ENCODE data around the gene ZNF451. TPM values are rescaled to one million over a fixed set of nuclear protein-coding genes. Genes with fewer than 3 reads are reported as not detected.

ZNF451 gene
- total RNA-seq, 5 donors from 2014 or later (not counting 1 experiment from before 2014, with no cell fraction given), result 68.0 to 124 (median 78.1) TPM

DNA sequence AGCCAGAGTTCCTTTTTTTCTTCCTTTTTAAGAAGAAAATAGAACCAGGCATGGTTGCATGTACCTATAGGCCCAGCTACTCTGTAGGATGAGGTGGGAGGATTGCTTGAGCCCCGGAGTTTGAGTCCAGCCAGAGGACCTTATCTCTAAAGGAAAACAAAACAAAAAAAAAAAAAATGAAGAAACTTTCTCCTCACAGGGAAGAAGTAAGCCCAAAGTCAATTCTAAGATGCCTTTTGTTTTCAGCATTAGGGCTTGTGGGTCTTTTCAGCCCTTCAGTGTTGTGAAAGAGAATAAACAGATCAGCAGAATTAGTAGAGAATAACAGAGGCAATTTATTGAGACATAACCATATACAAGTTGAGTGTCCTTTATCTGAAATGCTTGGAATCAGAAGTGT lies 26.8 kb downstream of the ZNF451 start:
- Mint-ChIP-seq H3K27ac (no peak overlapping the region), H3K9me3 (peaks cover 0 to 4% (median 0%) of the 10 kb centered on the region in 3 donors), H3K36me3 (peaks cover 31% of the 10 kb centered on the region), H3K27me3 (no peaks in the 10 kb centered on the region), H3K4me1 (peaks cover 35 to 46% (median 37%) of the 10 kb centered on the region in 3 donors), H3K4me3 (no peak overlapping the region)
- CTCF ChIA-PET, result interaction anchor here in 1 of 2 donors (0.8 kb wide), 1 partner anchor 9 kb away, joined by 4 read pairs; no protein-coding TSS in a partner anchor
- ATAC-seq (replicated peaks in 1 of 4), result no peak
- POLR2A ChIA-PET, result interaction anchor here in 1 of 2 donors (0.9 kb wide), 1 partner anchor 21 kb away, joined by 3 read pairs; no protein-coding TSS in a partner anchor
- Histone ChIP-seq H3K27me3 (replicated peaks in 1 of 2; ENCODE audit: control insufficient read depth in 2 of 2, extremely low read depth in 1 of 2, insufficient read depth in 2 of 2, low read length in 1 of 2) (no peaks in the 10 kb centered on the region), H3K36me3 (ENCODE audit: control insufficient read depth in 2 of 2, extremely low read depth in 1 of 2, insufficient read depth in 1 of 2, low read length in 1 of 2) (no peaks in the 10 kb centered on the region), H3K4me1 (ENCODE audit: control insufficient read depth in 1 of 2, extremely low read depth in 1 of 2, insufficient read depth in 2 of 2, low read length in 2 of 2) (no peaks in the 10 kb centered on the region), H3K27ac (ENCODE audit: low read length) (no peak overlapping the region), H3K9me3 (no peaks in the 10 kb centered on the region), H3K4me3 (ENCODE audit: control insufficient read depth in 1 of 2, extremely low read depth in 1 of 2, low read length in 1 of 2) (no peak overlapping the region)
- no peak for DNase-seq
- no CpG with 5 or more reads among the region's 1 CpG for WGBS (ENCODE audit: insufficient coverage)

DNA sequence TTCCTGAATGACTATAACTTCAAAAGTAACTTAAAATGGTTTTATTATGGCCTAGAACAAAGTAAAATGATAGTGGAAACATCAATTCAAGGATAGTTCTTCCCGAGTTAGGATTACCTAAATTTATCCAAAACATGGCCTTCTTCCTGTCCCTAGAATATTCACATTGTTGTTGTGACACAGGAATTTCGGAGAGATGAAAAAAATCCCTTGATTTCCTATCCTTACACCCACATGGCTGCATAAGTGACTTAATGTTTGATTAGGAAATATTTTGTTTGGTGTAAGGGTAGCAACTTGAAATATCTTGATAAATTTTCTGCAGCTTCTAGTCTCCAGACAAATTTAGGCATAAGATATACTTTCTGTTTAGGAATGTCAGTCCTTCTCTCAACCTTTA lies 27.8 kb downstream of the ZNF451 start:
- DNase-seq (no peak), ATAC-seq (replicated peaks in 1 of 4) (no peak)
- Mint-ChIP-seq H3K27me3 (no peaks in the 10 kb centered on the region), H3K4me1 (peaks cover 31 to 37% (median 32%) of the 10 kb centered on the region in 3 donors), H3K36me3 (peaks cover 36% of the 10 kb centered on the region), H3K9me3 (peaks cover 0 to 11% (median 0%) of the 10 kb centered on the region in 3 donors), H3K27ac (no peak overlapping the region), H3K4me3 (no peak overlapping the region)
- H3K27ac ChIP-seq (ENCODE audit: low read length), result no peak overlapping the region
- WGBS (ENCODE audit: insufficient coverage), result no CpG with 5 or more reads among the region's 2 CpGs
- H3K27me3 ChIP-seq (replicated peaks in 1 of 2; ENCODE audit: control insufficient read depth in 2 of 2, extremely low read depth in 1 of 2, insufficient read depth in 2 of 2, low read length in 1 of 2), result no peaks in the 10 kb centered on the region
- no peaks in the 10 kb centered on the region for H3K4me1 ChIP-seq (ENCODE audit: control insufficient read depth in 1 of 2, extremely low read depth in 1 of 2, insufficient read depth in 2 of 2, low read length in 2 of 2)
- ChIA-PET CTCF (interaction anchor here in 1 of 2 donors (0.8 kb wide), 1 partner anchor 8 kb away, joined by 4 read pairs; no protein-coding TSS in a partner anchor), POLR2A (interaction anchor here (0.6 kb wide), 3 partner anchors 15 to 71 kb away, joined by 3 read pairs; partner anchors contain the start of gene KIAA1586 (in 1 of the 2))
- no peaks in the 10 kb centered on the region for H3K36me3 ChIP-seq (ENCODE audit: control insufficient read depth in 2 of 2, extremely low read depth in 1 of 2, insufficient read depth in 1 of 2, low read length in 1 of 2)
- H3K4me3 ChIP-seq (ENCODE audit: control insufficient read depth in 1 of 2, extremely low read depth in 1 of 2, low read length in 1 of 2), result no peak overlapping the region
- no peaks in the 10 kb centered on the region for H3K9me3 ChIP-seq

DNA sequence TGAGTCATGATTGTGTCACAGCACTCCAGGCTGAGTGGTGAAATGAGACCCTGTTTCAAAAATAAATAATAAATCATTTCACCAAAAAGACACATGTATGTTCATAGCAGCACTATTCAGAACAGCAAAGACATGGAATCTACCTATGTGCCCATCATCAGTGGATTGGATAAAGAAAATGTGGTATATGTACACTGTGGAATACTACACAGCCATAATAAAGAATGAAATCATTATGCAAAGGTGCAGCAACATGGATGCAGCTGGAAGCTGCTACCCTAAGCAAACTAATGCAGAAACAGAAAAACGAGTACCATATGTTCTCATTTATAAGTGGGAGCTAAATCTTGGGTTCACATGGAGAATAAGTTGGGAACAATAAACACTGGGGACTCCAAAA lies 33.1 kb downstream of the ZNF451 start:
- Histone ChIP-seq H3K27me3 (replicated peaks in 1 of 2; ENCODE audit: control insufficient read depth in 2 of 2, extremely low read depth in 1 of 2, insufficient read depth in 2 of 2, low read length in 1 of 2) (no peaks in the 10 kb centered on the region), H3K36me3 (ENCODE audit: control insufficient read depth in 2 of 2, extremely low read depth in 1 of 2, insufficient read depth in 1 of 2, low read length in 1 of 2) (no peaks in the 10 kb centered on the region), H3K4me3 (ENCODE audit: control insufficient read depth in 1 of 2, extremely low read depth in 1 of 2, low read length in 1 of 2) (no peak overlapping the region), H3K9me3 (no peaks in the 10 kb centered on the region), H3K4me1 (ENCODE audit: control insufficient read depth in 1 of 2, extremely low read depth in 1 of 2, insufficient read depth in 2 of 2, low read length in 2 of 2) (no peaks in the 10 kb centered on the region), H3K27ac (ENCODE audit: low read length) (no peak overlapping the region)
- DNase-seq (no peak), ATAC-seq (replicated peaks in 1 of 4) (no peak)
- CTCF ChIA-PET, result interaction anchor here in 1 of 2 donors (0.9 kb wide), 1 partner anchor 200 kb away, joined by 3 read pairs; no protein-coding TSS in a partner anchor
- no peaks in the 10 kb centered on the region for H3K27me3 Mint-ChIP-seq
- peaks cover 17 to 22% (median 19%) of the 10 kb centered on the region in 3 donors for H3K4me1 Mint-ChIP-seq
- no peak overlapping the region for H3K4me3 Mint-ChIP-seq
- POLR2A ChIA-PET, result no interaction called here
- WGBS (ENCODE audit: insufficient coverage), result no CpG with 5 or more reads among the region's 1 CpG
- H3K36me3 Mint-ChIP-seq, result peaks cover 52% of the 10 kb centered on the region
- no peak overlapping the region for H3K27ac Mint-ChIP-seq
- peaks cover 0 to 11% (median 0%) of the 10 kb centered on the region in 3 donors for H3K9me3 Mint-ChIP-seq

DNA sequence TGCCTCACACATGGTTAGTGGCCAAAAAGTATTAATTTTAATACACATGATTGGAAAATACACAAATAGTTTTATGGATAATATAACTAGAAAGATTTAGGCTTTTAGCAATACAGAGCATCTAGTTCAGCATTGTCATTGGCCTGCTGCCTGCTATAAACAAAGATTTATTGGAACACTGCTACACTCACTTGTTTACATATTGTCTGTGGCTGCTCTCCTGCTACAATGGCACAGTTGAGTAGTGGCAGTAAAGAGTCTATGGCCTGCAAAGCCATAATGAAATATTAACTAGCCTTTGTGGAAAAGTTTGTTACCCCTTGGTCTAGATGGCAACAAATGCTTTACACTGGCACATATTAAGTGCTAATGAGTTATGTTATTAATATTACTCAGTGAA lies 37.8 kb downstream of the ZNF451 start:
- Histone ChIP-seq H3K9me3 (no peaks in the 10 kb centered on the region), H3K4me3 (ENCODE audit: control insufficient read depth in 1 of 2, extremely low read depth in 1 of 2, low read length in 1 of 2) (no peak overlapping the region), H3K36me3 (ENCODE audit: control insufficient read depth in 2 of 2, extremely low read depth in 1 of 2, insufficient read depth in 1 of 2, low read length in 1 of 2) (peaks cover 0 to 26% of the 10 kb centered on the region in 2 donors), H3K27ac (ENCODE audit: low read length) (no peak overlapping the region), H3K27me3 (replicated peaks in 1 of 2; ENCODE audit: control insufficient read depth in 2 of 2, extremely low read depth in 1 of 2, insufficient read depth in 2 of 2, low read length in 1 of 2) (no peaks in the 10 kb centered on the region), H3K4me1 (ENCODE audit: control insufficient read depth in 1 of 2, extremely low read depth in 1 of 2, insufficient read depth in 2 of 2, low read length in 2 of 2) (no peaks in the 10 kb centered on the region)
- no peak for ATAC-seq (replicated peaks in 1 of 4)
- H3K27me3 Mint-ChIP-seq, result no peaks in the 10 kb centered on the region
- no peak for DNase-seq
- peaks cover 36% of the 10 kb centered on the region for H3K36me3 Mint-ChIP-seq
- peaks cover 0 to 7% (median 1%) of the 10 kb centered on the region in 3 donors for H3K4me1 Mint-ChIP-seq
- no peak overlapping the region for H3K4me3 Mint-ChIP-seq
- no peak overlapping the region for H3K27ac Mint-ChIP-seq
- ChIA-PET POLR2A (no interaction called here), CTCF (no interaction called here)
- no peaks in the 10 kb centered on the region for H3K9me3 Mint-ChIP-seq

DNA sequence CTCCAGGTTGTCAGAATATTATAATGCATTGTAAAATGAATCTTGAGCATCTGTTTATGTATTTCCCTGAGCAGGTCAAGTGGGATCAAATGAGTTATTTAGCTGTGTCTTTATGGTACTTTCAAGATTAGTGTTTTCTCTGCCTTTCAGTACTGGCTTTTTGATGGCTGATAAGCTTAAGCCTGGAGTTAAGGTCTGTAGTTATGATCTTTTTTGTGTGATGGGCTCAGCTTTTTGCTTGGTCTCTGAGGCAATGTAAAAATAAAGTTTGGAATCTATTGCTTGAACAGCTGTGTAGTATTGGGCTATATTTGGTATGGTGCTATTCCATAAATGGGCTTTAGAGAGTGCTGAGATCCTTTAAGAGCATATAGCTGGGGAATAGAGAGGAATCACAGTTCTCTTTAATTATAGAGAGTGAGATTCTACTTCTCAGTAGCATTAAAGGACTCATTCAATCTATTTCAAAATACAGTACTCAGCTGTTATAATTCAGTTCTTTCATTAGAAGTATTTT lies 40.7 kb downstream of the ZNF451 start:
- ChIA-PET POLR2A (no interaction called here), CTCF (interaction anchor here in 1 of 2 donors (1.5 kb wide), 1 partner anchor 37 kb away, joined by 3 read pairs; no protein-coding TSS in a partner anchor)
- Histone ChIP-seq H3K4me1 (ENCODE audit: control insufficient read depth in 1 of 2, extremely low read depth in 1 of 2, insufficient read depth in 2 of 2, low read length in 2 of 2) (no peaks in the 10 kb centered on the region), H3K36me3 (ENCODE audit: control insufficient read depth in 2 of 2, extremely low read depth in 1 of 2, insufficient read depth in 1 of 2, low read length in 1 of 2) (peaks cover 6 to 38% of the 10 kb centered on the region in 2 donors), H3K27ac (ENCODE audit: low read length) (no peak overlapping the region), H3K9me3 (no peaks in the 10 kb centered on the region), H3K4me3 (ENCODE audit: control insufficient read depth in 1 of 2, extremely low read depth in 1 of 2, low read length in 1 of 2) (no peak overlapping the region), H3K27me3 (replicated peaks in 1 of 2; ENCODE audit: control insufficient read depth in 2 of 2, extremely low read depth in 1 of 2, insufficient read depth in 2 of 2, low read length in 1 of 2) (no peaks in the 10 kb centered on the region)
- DNase-seq, result no peak
- H3K4me3 Mint-ChIP-seq, result no peak overlapping the region
- H3K27me3 Mint-ChIP-seq, result no peaks in the 10 kb centered on the region
- no peaks in the 10 kb centered on the region for H3K9me3 Mint-ChIP-seq
- H3K27ac Mint-ChIP-seq, result no peak overlapping the region
- H3K36me3 Mint-ChIP-seq, result peaks cover 38% of the 10 kb centered on the region
- ATAC-seq (replicated peaks in 1 of 4), result no peak
- H3K4me1 Mint-ChIP-seq, result peaks cover 0 to 2% (median 1%) of the 10 kb centered on the region in 3 donors

DNA sequence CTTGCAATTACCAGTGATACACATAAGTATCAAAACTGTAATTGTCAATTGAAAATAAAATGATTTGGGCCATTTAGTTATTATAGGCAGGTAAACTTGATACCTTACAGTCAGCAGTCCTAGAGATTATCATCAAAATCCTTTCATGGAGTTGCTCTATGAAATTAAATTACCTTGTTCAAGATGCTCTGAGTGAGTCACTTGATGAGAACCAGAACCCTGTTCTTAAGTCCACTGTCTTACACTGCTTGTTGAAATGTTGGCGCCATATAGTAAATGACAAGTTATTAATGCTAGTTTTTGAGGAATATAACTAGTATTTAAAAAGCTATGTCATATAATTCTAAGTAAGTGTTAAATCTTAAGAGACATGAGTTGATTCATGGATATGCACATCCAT lies 45.0 kb downstream of the ZNF451 start:
- POLR2A ChIA-PET, result interaction anchor here in 1 of 2 donors (0.5 to 0.6 kb wide), 2 partner anchors 40 to 493 kb away, joined by 3 to 4 read pairs; no protein-coding TSS in a partner anchor
- Histone ChIP-seq H3K27me3 (replicated peaks in 1 of 2; ENCODE audit: control insufficient read depth in 2 of 2, extremely low read depth in 1 of 2, insufficient read depth in 2 of 2, low read length in 1 of 2) (no peaks in the 10 kb centered on the region), H3K4me3 (ENCODE audit: control insufficient read depth in 1 of 2, extremely low read depth in 1 of 2, low read length in 1 of 2) (no peak overlapping the region), H3K9me3 (no peaks in the 10 kb centered on the region), H3K4me1 (ENCODE audit: control insufficient read depth in 1 of 2, extremely low read depth in 1 of 2, insufficient read depth in 2 of 2, low read length in 2 of 2) (no peaks in the 10 kb centered on the region), H3K36me3 (ENCODE audit: control insufficient read depth in 2 of 2, extremely low read depth in 1 of 2, insufficient read depth in 1 of 2, low read length in 1 of 2) (peaks cover 6 to 43% of the 10 kb centered on the region in 2 donors), H3K27ac (ENCODE audit: low read length) (no peak overlapping the region)
- H3K27ac Mint-ChIP-seq, result no peak overlapping the region
- H3K36me3 Mint-ChIP-seq, result peaks cover 51% of the 10 kb centered on the region
- ATAC-seq (replicated peaks in 1 of 4), result no peak
- H3K4me1 Mint-ChIP-seq, result peaks cover 0 to 3% (median 2%) of the 10 kb centered on the region in 3 donors
- H3K9me3 Mint-ChIP-seq, result no peaks in the 10 kb centered on the region
- CTCF ChIA-PET, result no interaction called here
- H3K4me3 Mint-ChIP-seq, result no peak overlapping the region
- H3K27me3 Mint-ChIP-seq, result no peaks in the 10 kb centered on the region
- no peak for DNase-seq
- no CpG with 5 or more reads among the region's 1 CpG for WGBS (ENCODE audit: insufficient coverage)

Measured in T-cell (primary cell).